HG03521 (cell line): Measurements from ENCODE around the gene CSNK2A1.
A peak's percentile ranks its signal among the peaks of the same experiment; 100 is the strongest.
"Not testable (repeated sequence)": the region's sequence is repeated elsewhere in the genome, so short reads cannot be mapped to it uniquely, and the experiment has no call there.

Experiments used
- ATAC-seq: cut with Tn5 transposase; IDR thresholded peaks from one replicate; pipeline ENCODE4 v1.9.1; 2021; ENCODE audit warnings: mild to moderate bottlenecking, moderate library complexity; ENCODE audit not compliant: unreplicated experiment

The CSNK2A1 gene

DNA sequence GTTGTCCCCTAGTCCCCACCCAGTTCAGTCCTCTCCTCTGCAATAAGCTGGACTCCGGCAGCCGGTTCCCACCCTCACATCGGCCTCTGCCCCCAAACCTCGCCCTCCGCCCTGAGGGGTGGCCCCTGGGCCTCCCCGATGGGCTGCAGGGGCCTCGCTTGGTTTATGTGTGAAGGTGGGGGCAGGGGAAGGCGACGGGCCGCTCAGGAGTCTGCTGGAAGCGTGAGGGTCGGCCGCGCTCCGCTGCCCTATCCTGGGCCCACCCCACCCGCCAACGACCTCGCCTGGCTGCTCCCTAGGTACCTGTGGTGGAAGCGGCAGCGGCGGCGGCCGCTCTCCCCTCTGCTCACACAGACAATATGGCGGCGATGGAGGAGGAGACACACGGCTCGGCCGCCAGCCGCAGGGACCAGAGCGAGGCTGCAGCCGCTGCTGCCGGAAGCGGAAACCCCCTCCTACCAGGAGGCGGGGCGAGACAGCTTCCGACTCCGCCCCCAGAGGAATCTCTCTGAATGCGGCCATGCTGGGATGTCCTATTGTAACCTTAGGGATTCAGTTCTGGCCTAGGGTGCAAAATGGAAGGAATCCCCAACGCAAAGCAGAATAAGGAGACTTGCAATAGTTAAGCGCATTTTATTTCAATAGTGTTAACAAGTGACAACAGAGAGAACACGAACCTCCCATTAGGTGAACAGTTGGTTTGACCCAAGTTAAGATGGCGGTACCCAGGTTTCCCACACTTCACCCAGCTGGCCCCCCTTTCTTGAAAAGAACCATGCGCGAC is at the start of gene CSNK2A1:
TSS of gene CSNK2A1 (minus strand) at position 422 of the 784 bp plus-strand sequence. CDS start 35,239 bp downstream, outside the sequence.
- ATAC-seq: peak; percentile 89

DNA sequence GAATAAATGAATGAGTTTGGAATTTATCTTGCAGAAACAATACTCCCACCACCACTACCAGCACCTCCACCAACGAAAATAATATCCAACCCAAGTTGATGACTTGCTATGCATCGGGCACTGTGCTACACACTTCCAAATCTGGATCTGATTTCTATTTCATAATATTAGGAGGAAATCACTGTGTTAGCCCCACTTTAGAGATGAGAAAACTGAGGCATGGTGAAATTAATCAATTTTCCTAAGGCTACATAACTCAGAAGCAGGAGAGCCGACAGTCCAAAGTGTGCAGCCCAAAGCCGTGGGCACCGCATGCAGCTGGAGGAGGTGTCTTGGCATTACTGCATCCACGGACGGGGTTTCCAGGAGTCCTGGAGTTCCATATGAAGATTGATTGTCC is 48.9 kb upstream of the CSNK2A1 start:
- ATAC-seq: no peak

DNA sequence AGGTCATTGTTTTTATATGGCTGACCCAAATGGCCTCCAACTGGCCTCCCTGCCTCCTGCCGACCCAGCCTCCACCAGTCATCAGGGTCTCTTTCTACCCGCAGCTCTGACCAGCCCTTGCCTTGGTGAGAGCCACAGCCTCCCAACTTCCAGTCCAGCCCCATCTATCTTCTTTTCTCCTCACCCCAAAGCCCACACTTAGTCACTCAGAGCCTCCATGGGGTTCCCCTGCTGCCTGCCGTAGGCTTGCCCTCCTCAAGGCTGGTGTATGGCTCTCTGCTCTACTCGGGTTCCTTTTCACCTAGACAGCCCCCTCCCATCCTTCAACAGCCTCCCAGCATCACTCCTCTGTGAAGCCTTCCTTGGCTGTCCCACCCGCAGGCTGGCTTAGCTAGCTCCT is 48.4 kb upstream of the CSNK2A1 start:
- no peak for ATAC-seq

DNA sequence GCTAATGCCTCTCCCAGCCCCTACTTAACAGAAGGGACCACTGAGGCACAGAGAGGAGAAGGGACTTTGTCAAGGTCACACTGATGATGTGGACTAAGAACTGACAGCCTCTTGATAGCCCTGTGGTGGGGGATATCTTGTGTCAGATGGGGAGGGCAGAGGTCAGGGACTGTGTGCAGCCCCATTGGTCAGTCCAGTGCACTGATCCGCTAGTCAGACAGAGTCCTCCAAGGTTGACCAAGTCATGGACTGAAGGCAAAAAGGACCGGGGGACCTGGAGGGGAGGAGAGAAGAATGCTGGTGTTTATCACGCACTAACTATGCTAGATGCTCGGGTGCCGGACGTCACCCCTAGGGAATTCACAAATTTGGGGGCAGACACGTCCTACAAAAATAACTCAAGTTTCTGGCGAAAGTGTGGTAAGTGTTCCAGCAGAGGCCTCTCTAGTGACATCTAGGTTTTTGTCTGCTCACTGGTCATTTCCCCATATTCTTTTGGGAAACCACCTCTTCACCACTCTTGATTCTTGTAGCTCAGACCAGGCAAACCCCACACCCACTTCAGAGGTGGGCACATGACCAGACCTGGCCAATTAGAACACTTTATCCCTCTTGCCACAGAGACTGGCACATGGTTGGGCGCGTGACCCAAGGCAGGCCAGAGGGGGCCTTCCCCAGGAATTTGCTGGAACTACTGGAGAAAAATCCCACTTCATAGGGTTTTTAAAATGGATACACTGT is 45.5 kb upstream of the CSNK2A1 start:
- no peak for ATAC-seq

DNA sequence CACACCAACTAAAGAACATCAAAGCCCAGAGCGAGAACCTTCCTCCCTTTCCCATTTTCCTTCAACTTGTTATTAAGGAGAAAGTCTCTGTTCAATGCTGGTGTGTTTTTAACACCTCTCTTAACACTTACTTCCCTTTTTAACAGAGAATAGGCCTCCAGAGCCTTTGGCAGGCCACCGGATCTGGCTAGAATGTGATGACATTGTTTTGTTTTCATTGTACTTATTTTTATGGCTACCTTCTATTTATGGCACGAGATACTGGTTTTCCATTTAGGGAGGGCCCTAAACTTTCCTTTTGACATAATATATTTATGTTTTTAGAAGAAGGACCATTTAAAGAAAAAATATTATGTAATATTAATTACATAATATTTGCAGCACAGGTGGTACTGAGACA is 44.9 kb upstream of the CSNK2A1 start:
- ATAC-seq: no peak

DNA sequence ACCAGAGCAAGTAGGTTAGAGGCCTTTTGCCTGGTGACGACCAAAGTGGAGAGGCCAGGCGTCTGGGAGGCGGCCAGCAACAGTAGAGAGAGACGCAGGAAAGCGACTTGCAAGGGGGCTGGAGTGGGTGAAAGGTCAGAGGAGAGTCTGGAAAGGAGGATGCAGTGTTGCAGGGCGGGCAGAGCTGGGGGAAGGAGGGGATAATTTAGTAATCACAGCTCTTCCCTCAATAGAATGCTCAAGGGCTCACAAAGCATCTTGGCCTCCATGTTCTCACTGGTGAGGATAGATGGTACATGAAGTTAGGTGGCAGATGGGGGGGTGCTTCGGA is 41.3 kb upstream of the CSNK2A1 start:
- no peak for ATAC-seq

DNA sequence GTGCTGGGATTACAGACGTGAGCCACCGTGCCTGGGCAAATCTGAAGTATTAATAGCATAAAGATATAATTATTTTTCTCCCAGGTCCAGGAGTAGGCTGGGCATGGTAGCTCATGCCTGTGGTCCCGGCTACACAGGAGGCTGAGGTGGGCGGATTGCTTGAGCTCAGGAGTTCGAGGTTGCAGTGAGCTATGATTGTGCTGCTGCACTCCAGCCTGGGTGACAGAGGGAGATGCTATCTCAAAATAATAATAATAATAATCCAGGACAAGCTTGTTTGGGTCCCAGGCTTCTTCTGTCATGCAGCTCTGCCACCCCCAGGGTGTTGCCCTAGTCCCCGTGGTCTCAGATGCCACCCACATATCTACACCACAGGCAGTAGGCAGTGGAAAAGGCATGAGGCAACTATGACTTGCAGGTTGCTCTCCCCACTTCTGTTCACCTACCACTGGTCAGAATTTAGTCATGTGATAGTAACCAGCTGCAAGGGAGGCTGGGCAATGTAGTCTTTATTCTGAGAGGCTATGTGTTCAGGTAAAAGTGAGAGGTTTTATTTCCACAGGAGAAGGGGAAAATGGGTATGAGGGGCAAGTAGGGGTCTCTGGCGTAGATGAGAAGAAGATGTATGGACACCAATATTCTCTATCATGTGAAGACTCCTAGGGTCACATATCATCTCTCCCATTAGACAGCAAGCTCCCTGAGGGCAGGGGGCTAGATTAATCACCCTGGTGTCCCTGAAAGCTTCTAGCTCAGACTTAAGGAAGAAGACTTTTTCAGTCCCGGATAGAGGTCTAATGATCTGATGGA is 40.8 kb upstream of the CSNK2A1 start:
- ATAC-seq: no peak

DNA sequence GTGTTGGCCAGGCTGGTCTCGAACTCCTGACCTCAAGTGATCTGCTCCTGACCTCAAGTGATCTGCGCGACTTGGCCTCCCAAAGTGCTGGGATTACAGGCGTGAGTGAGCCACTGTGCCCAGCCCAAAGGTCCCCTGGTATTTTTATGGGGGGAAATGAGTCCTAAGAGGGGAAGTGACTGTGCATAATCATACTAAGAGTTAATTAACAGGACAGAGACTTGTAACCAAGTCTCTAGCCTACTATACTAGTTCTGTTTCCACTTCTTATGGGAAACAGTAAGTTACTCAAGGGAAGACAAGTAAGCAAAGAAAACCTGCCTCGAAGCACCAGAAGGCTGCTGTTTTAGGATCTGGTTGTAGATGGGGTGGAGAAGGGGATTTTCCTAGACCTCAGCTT is 38.6 kb upstream of the CSNK2A1 start:
- ATAC-seq: no peak

DNA sequence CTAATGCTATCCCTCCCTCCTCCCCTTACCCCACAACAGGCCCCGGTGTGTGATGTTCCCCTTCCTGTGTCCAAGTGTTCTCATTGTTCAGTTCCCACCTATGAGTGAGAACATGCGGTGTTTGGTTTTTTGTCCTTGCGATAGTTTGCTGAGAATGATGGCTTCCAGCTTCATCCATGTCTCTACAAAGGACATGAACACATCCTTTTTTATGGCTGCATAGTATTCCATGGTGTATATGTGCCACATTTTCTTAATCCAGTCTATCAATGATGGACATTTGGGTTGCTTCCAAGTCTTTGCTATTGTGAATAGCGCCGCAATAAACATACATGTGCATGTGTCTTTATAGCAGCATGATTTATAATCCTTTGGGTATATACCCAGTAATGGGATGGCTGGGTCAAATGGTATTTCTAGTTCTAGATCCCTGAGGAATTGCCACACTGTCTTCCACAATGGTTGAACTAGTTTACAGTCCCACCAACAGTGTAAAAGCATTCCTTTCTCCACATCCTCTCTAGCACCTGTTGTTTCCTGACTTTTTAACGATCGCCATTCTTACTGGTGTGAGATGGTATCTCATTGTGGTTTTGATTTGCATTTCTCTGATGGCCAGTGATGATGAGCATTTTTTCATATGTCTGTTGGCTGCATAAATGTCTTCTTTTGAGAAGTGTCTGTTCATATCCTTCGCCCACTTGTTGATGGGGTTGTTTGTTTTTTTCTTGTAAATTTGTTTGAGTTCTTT is 35.5 kb upstream of the CSNK2A1 start:
- ATAC-seq: not testable (repeated sequence)

DNA sequence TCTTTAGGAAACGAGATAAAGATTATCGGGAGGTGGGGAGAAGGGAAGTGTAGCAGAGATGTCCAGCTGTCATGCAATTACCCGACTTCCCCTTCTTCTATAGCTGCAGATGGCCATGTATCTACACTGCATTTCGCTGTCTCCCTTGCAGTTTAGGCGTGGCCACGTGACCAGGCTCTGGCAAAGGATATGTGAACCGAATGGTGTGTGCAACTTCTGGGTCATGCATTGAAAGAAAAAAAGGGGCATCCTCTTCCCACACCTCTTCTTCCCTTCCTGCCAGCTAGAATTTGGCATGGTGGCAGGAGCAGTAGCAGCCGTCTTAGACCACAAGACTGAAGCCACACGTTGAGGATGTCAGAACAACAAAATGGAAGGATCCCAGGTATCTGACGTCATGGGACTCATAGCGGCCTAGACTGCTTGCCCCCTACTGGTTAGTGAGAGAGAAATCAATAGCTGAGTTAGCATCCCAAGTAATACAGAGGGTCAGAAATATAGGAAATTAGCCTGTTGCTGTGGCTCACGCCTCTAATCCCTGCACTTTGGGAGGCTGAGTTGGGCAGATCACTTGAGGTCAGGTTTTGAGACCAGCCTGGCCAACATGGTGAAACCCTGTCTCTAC is 33.7 kb upstream of the CSNK2A1 start:
- ATAC-seq: peak; percentile 61

DNA sequence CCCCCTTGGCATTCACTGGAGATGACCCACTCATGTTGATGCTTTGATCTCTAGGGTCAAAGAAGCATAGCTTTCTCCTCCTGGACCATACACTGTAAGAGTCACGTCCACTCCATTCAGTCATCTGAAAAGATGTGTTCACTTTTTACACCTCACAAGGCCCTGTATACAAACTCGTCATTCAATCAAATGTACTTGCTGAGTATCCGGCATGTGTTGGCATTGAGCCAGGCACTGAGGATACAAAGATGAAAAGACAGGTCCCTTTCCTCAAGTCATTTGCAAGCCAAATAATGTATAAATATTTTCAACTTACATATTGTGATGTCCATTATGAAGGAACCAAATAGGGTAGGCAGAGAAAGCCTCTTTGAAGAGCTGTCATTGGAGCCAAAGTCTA is 32.6 kb upstream of the CSNK2A1 start:
- no peak for ATAC-seq

DNA sequence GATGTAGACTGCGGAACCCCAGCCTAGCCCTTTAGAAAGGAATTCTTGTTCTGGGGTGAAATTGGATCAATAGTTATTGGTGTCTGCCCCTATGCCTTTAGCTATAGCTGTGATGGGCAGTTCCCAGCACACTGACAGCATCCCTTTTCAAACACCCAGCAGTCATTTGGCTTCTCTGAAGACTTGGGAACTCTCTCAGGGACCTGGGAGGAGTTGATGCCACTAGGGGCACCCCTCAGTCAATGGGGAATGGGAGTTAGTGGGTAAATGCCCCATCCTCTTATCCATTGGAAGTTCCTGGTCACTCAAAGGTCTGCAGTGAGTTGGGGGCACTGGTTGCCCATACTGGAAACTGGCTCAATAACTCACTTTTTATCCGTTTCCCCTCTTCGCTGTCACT is 31.6 kb upstream of the CSNK2A1 start:
- no peak for ATAC-seq

DNA sequence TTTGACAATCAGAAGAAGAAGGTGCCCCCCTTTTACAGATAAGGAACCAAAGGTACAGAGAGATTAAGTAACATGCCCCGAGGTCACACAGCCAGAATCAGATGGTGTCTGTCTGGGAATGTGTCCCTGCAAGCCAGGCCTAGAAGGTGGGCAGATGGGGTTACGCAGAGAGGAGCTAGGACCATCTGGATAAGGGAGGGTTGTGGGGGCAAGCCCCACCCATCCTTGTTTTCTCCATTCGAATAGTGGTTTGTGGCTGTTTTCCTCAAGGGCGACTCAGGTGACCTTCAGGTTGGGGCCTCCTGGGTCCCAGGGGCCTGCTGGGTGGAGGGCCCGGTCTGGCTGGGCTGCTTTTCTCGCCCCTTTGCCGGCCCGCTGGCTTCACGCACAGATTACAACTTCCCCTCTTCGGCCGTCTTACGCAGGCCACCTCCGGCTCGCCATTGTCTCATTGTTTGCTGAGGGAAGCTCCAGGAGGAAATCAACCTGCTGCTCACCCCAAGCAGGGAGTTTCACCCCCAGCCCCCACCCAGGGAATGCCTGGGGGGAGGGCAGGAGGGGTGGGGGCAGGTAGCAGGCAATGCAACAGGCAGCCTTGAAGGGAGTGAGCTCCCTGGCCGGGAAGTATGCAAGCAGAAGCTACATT is 30.8 kb upstream of the CSNK2A1 start:
- no peak for ATAC-seq

DNA sequence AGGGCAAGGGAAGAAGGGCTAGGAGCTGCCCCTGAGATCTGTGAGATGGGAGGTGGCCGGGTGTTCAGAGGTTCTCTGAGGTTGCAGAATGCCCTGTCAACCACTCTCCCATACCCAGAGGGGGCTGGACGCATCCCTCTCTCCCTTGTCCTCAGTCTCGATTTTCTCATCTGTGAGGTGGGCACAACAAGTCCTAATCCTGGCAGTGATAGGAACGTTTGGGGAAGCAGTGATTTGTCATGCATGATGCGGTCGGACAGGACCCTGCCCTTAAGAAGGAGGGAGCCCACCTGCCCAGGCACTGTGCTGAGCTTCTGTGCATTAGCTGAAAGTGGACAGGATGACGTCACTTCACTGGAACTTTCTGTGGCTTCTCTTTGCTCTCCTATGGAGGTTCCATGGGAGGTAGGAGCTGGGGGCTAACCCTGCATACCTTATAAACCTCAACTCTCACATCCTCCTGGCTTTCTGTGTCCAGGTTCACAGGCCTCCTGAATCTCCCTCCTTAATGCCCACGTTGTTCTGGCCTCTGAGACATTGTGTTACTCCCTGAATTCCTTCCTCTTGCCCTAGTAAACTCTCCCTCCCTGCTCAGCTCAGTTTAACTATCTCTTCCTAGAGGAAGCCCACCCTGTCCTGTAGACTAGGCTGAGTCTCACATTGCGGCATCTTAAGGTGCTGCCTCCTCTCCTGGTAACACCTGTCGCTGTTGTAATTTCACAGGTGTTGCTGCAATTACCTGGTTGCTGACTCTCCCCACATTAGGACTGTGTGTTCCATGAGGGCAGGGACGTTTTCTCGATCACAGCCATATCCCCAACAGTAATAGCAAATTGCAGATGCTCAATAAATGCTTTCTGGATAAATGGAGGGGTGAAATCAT is 30.1 kb upstream of the CSNK2A1 start:
- ATAC-seq: no peak

DNA sequence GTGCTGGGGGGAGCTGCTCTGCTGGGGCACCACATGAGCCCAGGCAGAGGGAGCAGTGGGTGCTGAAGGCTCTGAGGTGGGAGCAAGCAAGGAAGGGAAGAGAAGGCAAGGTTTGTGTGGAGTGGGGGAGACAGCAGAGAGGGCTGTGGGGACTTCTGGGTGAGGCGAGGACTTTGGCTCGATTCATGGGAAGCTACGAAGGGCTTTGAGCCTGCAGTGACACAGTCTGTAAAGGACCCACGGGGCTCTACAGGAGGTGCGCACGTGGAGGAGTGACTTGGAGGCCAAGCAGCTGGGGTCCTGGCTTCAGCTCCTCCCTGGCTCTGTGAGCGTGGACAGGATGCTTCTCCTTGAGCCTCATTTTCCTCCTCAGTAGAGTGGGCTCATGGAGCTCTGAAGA is 29.1 kb upstream of the CSNK2A1 start:
- ATAC-seq: no peak

DNA sequence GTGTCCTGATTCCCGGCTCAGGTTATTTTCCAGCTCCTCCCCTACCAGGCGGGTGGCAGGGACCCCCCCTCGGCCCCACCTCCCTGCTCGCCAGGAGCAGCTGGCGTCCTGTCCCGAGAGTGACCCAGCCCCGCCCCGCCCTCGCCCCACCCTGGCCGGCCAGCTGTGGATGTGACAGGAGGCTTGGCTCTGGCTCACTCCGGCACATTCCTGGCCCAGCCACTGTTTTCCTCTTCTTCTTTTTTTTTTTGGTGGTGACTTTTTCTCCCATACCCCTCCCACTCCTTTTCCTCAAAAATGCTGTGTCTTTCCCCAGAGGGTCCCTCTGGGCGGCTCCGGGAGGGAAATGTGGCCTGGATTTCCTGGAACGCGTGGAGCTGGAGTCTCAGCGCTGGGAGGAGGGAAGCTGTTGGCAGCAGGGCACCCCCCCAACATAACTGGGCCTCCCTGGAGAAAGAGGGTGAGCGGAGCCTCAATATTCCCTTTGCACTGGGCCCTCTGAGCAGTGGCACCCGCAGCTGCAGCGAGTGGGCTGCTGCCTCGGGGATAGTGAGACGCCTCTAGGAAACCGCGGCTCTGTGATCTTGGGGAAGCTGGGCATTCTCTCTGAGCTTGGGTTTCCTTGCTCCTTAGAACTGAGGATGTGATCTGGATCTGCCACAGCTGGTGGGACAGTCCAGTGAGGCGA is 28.3 kb upstream of the CSNK2A1 start:
- ATAC-seq: no peak

DNA sequence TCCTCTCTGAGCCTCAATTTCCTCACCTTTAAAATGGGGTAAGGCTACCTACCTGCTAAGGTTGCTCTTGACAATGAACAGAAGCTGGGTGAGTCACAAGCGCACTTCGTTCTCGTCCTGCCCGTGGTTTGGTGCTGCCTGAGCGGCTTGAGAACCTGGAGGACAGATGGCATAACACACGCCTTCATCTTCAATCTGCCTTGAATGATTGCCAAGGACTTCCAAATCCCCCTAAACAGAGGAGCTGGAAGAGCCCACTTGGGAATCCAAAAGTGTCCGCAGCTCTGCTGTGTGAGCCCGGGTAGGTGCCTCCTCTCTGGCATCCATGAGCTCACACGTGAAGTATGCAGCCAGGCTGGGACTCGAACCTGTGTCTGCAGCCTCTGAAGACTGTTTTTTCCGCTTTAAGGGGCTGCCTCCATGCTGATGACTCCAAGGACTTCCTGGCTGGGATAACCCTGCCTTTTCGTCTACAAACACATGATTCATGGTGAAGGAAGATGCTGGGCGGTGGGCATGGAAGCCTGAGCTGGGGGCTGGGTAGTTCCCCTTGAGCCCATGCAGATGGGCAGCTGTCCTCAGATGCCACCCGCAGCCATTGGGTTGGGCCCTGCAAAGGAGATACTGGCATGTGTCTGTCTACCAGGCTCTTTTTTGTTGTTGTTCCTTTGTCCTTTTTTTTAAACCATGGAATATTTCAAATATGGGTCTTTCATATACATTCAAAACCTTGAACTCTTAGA is 25.3 kb upstream of the CSNK2A1 start:
- ATAC-seq: no peak
